ENCODE results near the gene MACROD2.

DNA sequence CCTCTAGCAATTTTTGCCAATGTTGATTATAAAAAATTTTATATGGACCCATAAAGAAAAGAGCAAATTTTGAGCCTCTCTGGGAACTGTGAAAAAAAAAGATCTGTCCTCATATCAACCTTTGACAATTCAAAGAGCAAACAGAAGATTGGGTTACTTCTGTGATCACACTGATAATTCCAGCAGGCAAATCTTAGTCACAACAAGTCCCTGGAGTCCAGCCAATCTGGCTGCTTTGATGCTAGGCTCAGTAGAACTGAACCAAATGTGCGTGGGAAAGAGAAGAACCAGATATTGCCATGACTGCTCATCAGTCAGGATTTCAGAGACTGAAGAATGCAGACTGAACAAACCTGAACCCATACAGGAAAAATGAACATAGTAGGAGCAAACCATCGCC, 780.5 kb downstream of the MACROD2 start:
- TF ChIP-seq ZNF565 (CRISPR knock-in tag; conservative IDR thresholded peaks at IDR 0.05; ENCODE audit: low read depth) (no peak), CSDC2 (CRISPR knock-in tag; IDR thresholded peaks at IDR 0.05) (no peak), CSRNP3 (CRISPR knock-in tag; IDR thresholded peaks at IDR 0.05) (no peak), ZC3H10 (CRISPR knock-in tag; IDR thresholded peaks at IDR 0.05) (no peak), SNAI2 (CRISPR knock-in tag; IDR thresholded peaks at IDR 0.05) (no peak)
